Endodermal cell (in vitro differentiated cells): ENCODE results near the gene LUC7L. TPM values are rescaled to one million over a fixed set of nuclear protein-coding genes. Genes with fewer than 3 reads are reported as not detected.
"Not testable (repeated sequence)": the region's sequence is repeated elsewhere in the genome, so short reads cannot be mapped to it uniquely, and the experiment has no call there.

Experiments used
- DNase-seq: peaks from one replicate; pipeline ENCODE4 v3.0.0-alpha.2; 2017
- H3K27ac ChIP-seq: 2 replicates; pipeline ENCODE4 v1.5.1; 2013; ENCODE audit warnings: mild to moderate bottlenecking, low read depth, low read length, moderate library complexity
- H3K27me3 ChIP-seq: 2 replicates; pipeline ENCODE4 v1.6.1; 2013; ENCODE audit warnings: mild to moderate bottlenecking, low read length, moderate library complexity; ENCODE audit not compliant: insufficient read depth, control insufficient read depth, poor library complexity, severe bottlenecking
- H3K36me3 ChIP-seq: 2 replicates; pipeline ENCODE4 v1.7.0; 2013; ENCODE audit warnings: mild to moderate bottlenecking, low read length, moderate library complexity; ENCODE audit not compliant: control insufficient read depth, insufficient read depth
- H3K4me1 ChIP-seq: one replicate; pipeline ENCODE4 v1.7.0; 2013; ENCODE audit warnings: low read length; ENCODE audit not compliant: control insufficient read depth, insufficient read depth
- H3K4me3 ChIP-seq: 2 replicates; pipeline ENCODE4 v1.5.1; 2013; ENCODE audit warnings: mild to moderate bottlenecking, low read length, moderate library complexity
- H3K9ac ChIP-seq: 2 replicates; pipeline ENCODE4 v1.6.1; 2013; ENCODE audit warnings: mild to moderate bottlenecking, low read length, moderate library complexity; ENCODE audit not compliant: poor library complexity, severe bottlenecking; ENCODE audit errors: extremely low read depth
- H3K9me3 ChIP-seq: 2 replicates; pipeline ENCODE4 v1.6.1; 2013; ENCODE audit warnings: mild to moderate bottlenecking, low read length, moderate library complexity; ENCODE audit not compliant: control insufficient read depth
- H3K27ac Mint-ChIP-seq: 2 replicates; pipeline ENCODE4 v1.8.0; 2020; ENCODE audit warnings: mixed read lengths
- H3K27me3 Mint-ChIP-seq: 2 replicates; pipeline ENCODE4 v1.8.0; 2021; ENCODE audit warnings: mild to moderate bottlenecking, mixed read lengths; ENCODE audit not compliant: insufficient read depth
- H3K36me3 Mint-ChIP-seq: 2 replicates; pipeline ENCODE4 v1.8.0; 2020; ENCODE audit warnings: low read depth, mixed read lengths
- H3K4me1 Mint-ChIP-seq: 2 replicates; pipeline ENCODE4 v1.8.0; 2020; ENCODE audit warnings: mixed read lengths
- H3K4me3 Mint-ChIP-seq: 2 replicates; pipeline ENCODE4 v1.8.0; 2020; ENCODE audit warnings: mild to moderate bottlenecking, moderate library complexity, mixed read lengths
- H3K9me3 Mint-ChIP-seq: 2 replicates; pipeline ENCODE4 v1.8.0; 2020; ENCODE audit warnings: mild to moderate bottlenecking, mixed read lengths
- WGBS, 2 experiments: methylation state at CpG; one replicate each; pipeline versions ENCODE4 v1.1.5 to v1.1.7; 2013; ENCODE audit warnings: missing lambda C conversion rate in 2 of 2, mixed read lengths in 1 of 2; ENCODE audit not compliant: insufficient coverage in 1 of 2, insufficient read length in 1 of 2; 5-methylcytosine and 5-hydroxymethylcytosine counted together
- total RNA-seq, 2 donors: library from RNA; stranded (reverse); fragmentation: NEBNext Ultra II Directional in 1 of 2; extraction: Animal tissue kit (Norgen Biotek cat#: 25700) in 1 of 2; gene quantifications; 2 replicates in 1 of 2; 3 replicates in 1 of 2; pipeline ENCODE4 v1.2.1, GENCODE V29; 2021
- TF ChIP-seq, protein P1 (sequence below): fragments of 200-600 bp; sonication (generic); conservative IDR thresholded peaks from 2 replicates; pipeline ENCODE4 v1.5.0; 2021; ENCODE audit warnings: antibody characterized with exemption, mild to moderate bottlenecking

LUC7L gene
- total RNA-seq, 2 donors from 2014 or later: 130 to 151 TPM

GRCh38 chr16:177394-177822, 51.8 kb downstream of the LUC7L start:
- Mint-ChIP-seq H3K27me3 (peaks cover 67% of the 10 kb centered on the region), H3K4me1 (peaks cover 13% of the 10 kb centered on the region), H3K36me3 (peaks cover 4% of the 10 kb centered on the region), H3K4me3 (no peak overlapping the region), H3K27ac (no peak overlapping the region), H3K9me3 (no peaks in the 10 kb centered on the region)
- Histone ChIP-seq H3K36me3 (no peaks in the 10 kb centered on the region), H3K27me3 (peaks cover 75% of the 10 kb centered on the region), H3K9me3 (no peaks in the 10 kb centered on the region), H3K9ac (no peak overlapping the region), H3K27ac (no peak overlapping the region), H3K4me3 (no peak overlapping the region), H3K4me1 (no peaks in the 10 kb centered on the region)
- peak; percentile 53 for DNase-seq
- WGBS, 2 experiments: 18 to 24% methylated on average over 6 to 13 of the region's 13 CpGs
- TF ChIP-seq, protein P1, sequence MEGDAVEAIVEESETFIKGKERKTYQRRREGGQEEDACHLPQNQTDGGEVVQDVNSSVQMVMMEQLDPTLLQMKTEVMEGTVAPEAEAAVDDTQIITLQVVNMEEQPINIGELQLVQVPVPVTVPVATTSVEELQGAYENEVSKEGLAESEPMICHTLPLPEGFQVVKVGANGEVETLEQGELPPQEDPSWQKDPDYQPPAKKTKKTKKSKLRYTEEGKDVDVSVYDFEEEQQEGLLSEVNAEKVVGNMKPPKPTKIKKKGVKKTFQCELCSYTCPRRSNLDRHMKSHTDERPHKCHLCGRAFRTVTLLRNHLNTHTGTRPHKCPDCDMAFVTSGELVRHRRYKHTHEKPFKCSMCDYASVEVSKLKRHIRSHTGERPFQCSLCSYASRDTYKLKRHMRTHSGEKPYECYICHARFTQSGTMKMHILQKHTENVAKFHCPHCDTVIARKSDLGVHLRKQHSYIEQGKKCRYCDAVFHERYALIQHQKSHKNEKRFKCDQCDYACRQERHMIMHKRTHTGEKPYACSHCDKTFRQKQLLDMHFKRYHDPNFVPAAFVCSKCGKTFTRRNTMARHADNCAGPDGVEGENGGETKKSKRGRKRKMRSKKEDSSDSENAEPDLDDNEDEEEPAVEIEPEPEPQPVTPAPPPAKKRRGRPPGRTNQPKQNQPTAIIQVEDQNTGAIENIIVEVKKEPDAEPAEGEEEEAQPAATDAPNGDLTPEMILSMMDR: no peak

GRCh38 chr16:176477-177382, 52.5 kb downstream of the LUC7L start, which contains the start of gene HBA1:
HBA1 (plus strand) TSS chr16:176680; CDS start chr16:176717, 37 bp downstream.
- not testable (repeated sequence) for DNase-seq, H3K36me3 Mint-ChIP-seq, H3K4me1 ChIP-seq, H3K9me3 Mint-ChIP-seq, H3K27ac Mint-ChIP-seq, H3K4me3 ChIP-seq, H3K9me3 ChIP-seq, H3K9ac ChIP-seq, H3K36me3 ChIP-seq, H3K27ac ChIP-seq
- peaks cover 81% of the 10 kb centered on the region for H3K27me3 ChIP-seq
- 10% methylated on average over 35 of the region's 88 CpGs; no CpG with 5 or more reads in 1 of the 2 experiments for WGBS, 2 experiments
- Mint-ChIP-seq H3K4me1 (peaks cover 13% of the 10 kb centered on the region), H3K4me3 (peak within 1 kb of the TSS; percentile 34), H3K27me3 (peaks cover 70% of the 10 kb centered on the region)

GRCh38 chr16:176006-176405, 53.2 kb downstream of the LUC7L start:
- not testable (repeated sequence) for H3K4me3 ChIP-seq, H3K9me3 ChIP-seq, H3K9ac ChIP-seq, H3K36me3 ChIP-seq, H3K27ac ChIP-seq, H3K36me3 Mint-ChIP-seq, H3K9me3 Mint-ChIP-seq, H3K4me1 ChIP-seq, H3K27ac Mint-ChIP-seq, DNase-seq
- Mint-ChIP-seq H3K27me3 (peaks cover 77% of the 10 kb centered on the region), H3K4me3 (peak overlapping the region; percentile 34), H3K4me1 (peaks cover 13% of the 10 kb centered on the region)
- peaks cover 85% of the 10 kb centered on the region for H3K27me3 ChIP-seq
- WGBS, 2 experiments: 1% methylated on average over 11 of the region's 39 CpGs; no CpG with 5 or more reads in 1 of the 2 experiments
